Fibroblast of peridontal ligament (primary cell): ENCODE results near the gene FBXL16.
A peak's percentile ranks its signal among the peaks of the same experiment; 100 is the strongest.

Source experiments
- DNase-seq: peaks from one replicate; pipeline ENCODE4 v3.0.0-alpha.2; 2010; ENCODE audit errors: extremely low read depth

The FBXL16 gene

GRCh38 chr16:678209-678857, 27.3 kb downstream of the FBXL16 start:
- no peak for DNase-seq

- DNase-seq, result no peak
Observed at GRCh38 chr16:677316-678190, 28.0 kb downstream of the FBXL16 start.

- DNase-seq, result no peak
Observed at GRCh38 chr16:676913-677312, 28.7 kb downstream of the FBXL16 start.

DNA sequence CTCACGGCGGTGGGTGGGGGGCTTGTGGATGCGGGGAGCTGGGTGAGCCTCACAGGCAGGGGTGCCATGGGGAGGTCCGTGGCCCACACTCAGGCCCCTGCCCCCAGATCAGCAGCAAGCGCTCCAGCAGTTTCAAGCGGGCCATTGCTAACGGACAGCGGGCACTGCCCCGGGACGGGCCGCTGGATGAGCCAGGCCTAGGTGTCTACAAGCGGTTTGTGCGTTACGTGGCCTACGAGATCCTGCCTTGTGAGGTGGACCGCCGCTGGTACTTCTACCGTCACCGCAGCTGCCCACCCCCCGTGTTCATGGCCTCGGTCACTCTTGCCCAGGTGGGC, 29.1 kb downstream of the FBXL16 start:
- DNase-seq, result no peak

GRCh38 chr16:675884-676564, 29.6 kb downstream of the FBXL16 start:
- DNase-seq, result no peak

DNA sequence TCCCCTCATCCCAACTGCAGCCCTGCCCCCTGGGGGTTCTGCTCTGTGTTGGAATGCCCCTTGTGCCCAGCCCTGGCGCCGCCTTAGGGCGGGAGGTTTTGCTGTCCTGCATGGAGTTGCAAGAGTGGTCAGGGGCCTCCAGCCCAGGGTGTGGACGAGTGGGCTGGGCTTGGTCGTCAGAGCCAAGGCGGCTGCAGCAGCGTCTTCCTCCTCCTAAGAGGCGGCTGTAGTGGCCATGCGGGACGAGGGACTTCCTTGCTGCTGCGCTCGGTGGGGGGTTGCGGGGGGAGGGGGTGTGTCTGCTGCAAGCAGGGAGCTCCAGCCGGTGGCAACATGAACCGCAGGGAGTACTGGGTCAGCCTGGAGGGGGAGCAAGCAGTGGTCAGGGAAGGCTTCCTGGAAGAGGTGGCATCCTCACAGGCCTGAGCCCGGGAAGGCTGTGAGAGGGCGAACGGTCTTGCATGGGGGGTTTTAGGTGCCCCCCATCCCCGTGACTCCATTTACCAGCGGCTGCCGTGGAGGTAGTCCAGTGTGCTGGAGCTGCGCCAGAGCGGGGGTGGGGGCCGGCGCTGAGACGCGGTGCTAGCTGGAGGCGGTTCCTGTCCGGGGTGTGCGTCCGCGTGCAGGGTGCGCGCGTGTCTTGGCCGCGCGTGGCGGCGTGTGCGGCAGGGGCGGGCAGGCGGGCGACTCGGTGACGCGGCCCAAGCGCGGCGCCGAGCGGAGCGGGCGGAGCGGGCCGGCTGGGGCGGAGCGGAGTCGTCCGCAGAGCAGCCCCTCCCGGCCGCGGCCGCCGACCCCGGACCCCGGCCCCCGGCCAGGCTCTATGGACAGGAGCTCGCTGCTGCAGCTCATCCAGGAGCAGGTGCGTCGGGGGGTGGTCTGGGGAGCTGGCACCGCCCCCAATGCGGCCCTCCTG, 30.4 kb downstream of the FBXL16 start, which contains the start of gene RHBDL1:
Gene RHBDL1, plus strand, starts transcription at position 704 of the 916 bp plus-strand sequence. Its CDS starts 120 bp downstream, at position 824.
- DNase-seq, result no peak

DNA sequence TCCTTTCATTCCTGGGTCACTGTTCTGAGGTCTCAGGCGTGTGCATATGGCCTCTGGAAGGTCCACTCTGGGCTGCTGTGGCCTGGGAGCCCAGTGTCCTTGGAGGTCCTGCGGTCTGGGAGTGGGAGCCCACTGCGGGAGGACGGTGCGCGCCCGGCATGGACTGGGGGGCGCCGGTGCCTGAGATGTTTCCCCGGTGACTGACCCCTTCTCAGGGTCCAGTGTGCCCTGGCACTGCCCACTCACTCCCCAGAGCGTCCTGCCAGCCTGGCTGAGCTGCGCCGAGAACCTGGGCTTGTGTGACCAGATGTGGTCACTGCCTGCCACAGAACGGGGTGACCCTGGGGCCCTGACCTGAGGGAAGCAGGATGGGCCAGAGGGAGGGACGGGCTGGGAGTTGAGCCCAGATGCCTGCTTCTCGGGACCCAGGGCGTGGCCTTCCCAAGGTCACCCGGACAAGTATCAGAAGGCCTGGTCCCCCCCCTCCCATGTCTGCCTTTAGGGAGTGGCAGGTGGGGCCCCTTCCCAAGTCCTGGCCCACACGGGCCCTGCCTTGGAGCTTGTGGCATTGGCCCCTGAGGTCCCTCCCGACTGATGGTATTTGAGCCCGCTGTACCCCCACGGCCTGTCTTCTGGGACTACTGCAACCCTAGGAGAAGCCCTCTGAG, 31.3 kb downstream of the FBXL16 start:
- no peak for DNase-seq

- no peak for DNase-seq
Observed at GRCh38 chr16:673399-673991, 32.1 kb downstream of the FBXL16 start.

DNA sequence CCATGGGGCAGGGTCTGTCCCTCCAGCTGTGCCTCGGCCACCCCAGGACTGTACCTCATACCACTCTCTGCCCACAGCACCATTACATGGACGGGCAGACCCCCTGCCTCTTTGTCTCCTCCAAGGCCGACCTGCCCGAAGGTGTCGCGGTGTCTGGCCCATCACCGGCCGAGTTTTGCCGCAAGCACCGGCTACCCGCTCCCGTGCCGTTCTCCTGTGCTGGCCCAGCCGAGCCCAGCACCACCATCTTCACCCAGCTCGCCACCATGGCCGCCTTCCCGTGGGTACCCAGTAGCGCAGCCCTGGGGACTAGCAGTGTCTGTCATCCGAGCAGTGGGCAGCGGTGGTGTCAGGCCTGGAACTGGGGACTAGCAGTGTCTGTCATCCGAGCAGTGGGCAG, 32.8 kb downstream of the FBXL16 start:
- no peak for DNase-seq

DNA sequence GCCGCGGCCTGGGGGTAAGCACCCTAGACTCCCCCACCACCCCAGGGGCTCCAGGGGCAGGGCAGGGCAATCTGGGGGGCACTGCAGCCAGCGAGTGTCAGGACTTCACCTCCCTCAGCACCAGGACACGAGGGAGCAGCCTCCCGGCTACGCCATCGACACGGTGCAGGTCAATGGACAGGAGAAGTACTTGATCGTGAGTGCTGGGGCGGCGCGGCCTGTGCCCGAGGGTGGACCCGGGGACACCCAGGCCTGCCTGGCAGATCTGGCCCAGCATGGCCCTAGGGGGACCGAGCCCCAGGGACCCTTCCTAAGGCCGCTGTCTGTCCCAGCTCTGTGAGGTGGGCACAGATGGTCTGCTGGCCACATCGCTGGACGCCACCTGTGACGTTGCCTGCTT, 33.2 kb downstream of the FBXL16 start:
- DNase-seq, result no peak

GRCh38 chr16:671353-672131, 34.1 kb downstream of the FBXL16 start:
- no peak for DNase-seq

DNA sequence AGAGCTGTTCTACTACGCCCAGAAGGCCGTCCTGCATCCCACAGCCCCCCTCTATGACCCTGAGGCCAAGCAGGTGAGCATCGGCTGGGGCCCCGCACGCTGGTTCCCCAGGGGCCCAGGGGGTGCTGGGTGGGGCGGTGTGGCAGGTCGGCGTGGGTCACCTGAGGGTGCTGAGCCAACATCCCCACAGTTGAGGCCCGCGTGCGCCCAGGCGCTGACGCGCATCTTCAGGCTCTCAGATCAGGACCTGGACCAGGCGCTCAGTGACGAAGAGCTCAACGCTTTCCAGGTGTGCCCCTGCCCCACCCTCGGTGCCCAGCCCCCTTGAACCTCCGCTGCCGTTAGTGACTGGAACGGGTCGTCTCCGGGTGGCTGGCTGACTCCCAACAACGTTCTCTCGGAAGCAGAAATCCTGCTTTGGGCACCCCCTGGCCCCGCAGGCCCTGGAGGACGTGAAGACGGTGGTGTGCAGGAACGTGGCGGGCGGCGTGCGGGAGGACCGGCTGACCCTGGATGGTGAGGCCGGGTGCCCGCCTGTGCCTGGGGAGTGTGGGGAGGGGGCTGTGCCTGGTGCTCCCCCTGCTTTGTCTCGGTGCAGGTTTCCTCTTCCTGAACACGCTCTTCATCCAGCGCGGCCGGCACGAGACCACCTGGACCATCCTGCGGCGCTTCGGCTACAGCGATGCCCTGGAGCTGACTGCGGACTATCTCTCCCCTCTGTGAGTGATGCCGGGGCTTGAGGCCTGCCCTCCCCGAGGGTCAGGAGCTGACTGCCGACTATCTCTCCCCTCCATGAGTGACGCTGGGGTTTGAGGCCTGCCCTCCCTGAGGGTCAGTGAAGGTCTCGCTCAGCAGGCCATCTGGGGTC, 34.9 kb downstream of the FBXL16 start:
- no peak for DNase-seq

DNA sequence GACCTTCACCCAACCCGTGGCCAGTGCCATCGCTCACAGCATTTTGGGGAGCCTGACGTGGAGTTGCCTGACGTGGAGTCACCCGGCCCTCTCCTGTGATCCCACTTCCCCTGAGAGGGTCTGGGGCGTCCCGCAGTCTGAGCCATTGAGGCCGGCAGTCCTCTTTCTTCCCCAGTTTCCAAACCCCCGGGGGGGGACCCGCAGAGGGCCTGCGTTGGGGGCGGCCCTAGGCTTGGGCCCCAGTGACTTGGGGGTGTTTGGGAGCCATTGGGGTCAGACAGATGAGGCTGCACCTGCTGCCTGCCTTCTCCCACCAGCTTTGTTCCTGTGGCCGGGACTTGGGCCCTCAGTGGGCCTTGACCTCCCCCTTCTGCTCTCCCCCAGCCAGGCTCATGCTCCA, 35.9 kb downstream of the FBXL16 start:
- no peak for DNase-seq

DNA sequence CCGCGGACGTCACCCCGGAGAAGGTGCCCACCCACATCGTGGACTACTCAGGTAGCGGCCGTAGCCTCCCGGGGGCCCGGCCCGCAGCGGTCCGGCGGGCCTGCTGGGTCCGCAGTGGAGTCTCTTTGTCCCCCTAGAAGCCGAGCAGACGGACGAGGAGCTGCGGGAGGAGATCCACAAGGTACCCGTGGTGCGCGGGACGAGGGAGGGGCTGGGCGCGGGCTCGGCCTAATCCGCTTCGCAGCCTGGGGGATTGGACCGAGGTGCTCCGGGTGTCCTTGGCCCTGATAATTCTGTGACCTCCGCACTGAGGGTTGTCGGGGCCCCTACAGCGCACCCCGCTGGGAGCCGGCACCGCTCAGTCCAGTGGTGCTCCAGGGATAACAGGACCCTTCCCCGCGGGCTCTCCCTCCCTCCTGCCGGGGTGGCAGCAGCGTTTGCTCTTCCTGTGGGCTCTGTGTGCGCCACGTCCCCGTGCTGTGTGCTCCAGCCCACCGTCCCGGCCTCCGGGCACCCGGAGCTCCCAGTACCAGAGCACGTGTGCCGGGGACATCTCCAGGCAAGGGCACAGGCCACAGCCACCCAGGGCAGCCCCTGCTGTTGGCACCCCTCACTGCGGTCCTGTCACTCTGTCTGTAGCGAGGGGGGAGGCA, 37.0 kb downstream of the FBXL16 start:
- no peak for DNase-seq

DNA sequence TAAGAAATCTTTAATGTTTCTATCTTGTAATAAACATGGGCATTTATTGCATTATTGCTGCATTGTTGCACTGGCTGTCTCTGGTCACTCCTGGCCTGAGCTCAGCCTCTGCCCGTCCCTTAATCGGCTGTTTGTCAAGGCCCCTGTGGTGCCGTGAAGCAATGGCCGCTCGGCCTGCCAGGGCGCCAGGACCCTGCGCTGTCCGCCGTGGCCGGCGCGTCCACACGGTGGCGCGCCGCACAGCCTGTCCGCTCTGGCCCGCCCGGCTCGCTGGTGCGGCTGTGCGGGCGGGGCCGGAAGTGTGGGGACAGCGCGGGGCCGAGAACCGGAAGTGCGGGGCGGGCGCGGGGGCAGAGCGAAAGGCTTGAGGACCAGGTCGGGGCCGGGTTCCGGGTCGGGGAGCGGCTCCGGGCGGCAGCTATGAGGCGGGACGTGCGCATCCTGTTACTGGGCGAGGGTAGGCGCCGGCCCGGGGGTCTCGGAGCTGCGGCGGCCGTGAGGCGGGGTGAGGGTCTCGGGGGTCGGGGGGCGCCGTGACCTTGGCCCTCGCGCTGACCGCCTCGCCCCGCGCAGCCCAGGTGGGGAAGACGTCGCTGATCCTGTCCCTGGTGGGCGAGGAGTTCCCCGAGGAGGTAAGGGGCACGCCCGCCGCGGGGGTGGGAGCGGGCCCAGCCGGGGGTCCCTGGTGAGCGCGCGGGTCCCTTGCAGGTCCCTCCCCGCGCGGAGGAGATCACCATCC, 37.7 kb downstream of the FBXL16 start, which contains the start of gene RHOT2:
Gene RHOT2, plus strand, starts transcription at position 353 of the 739 bp plus-strand sequence. Its CDS starts 68 bp downstream, at position 421.
- peak; percentile 81 for DNase-seq

DNA sequence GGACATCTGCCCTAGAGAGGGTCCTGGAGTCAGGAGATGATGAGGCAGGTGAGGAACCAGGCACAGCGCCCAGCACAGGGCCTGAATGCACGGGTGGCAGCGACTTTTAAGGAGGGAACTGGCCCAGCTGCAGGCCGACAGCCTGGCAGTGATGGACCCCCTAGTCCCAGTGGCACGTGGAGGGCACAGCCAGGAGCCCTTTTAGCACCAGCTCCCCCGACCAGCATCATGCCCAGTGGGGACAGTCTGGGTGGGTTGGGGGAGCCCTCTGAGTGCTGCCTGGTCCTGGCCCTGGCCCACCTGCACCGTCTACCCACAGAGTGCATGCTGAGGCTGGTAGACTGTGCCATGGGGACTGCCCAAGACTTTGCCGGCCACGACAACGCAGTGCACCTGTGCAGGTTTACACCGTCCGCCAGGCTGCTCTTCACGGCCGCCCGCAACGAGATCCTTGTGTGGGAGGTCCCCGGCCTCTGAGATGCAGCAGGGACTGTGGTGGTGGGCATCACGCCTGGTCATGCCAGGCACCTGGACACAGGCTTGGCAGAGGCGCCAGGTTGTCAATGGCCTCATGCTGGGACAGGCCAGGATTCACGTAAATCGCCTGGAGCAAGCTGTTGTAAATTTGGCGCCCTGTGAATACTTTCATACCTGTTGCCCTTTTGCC, 38.4 kb downstream of the FBXL16 start:
- DNase-seq, result no peak

DNA sequence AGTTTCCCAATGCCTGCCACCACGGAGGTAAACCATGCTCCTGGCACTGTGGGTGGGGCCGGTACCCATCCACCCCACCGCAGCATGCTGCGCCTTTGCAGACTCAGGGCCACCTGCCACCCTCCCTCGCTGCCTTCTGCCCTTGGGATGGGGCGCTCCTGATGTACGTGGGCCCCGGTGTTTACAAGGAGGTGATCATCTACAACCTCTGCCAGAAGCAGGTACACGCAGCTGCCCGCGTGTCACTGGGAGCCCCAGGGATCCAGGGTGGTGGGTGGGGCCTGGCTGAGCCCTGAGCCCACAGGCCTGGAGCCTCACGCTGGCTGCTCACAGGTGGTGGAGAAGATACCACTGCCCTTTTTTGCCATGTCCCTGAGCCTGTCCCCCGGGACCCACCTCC, 39.0 kb downstream of the FBXL16 start:
- no peak for DNase-seq
